OCI-LY1 (cell line): ENCODE data around the gene ALMS1.

Source experiments
- H2AFZ ChIP-seq: fragments of 200-600 bp; sonication (generic), shearing (Covaris generic); 2 replicates; pipeline ENCODE4 v1.6.0; 2014; ENCODE audit warnings: antibody characterized with exemption, mild to moderate bottlenecking, low read length
- H3F3A ChIP-seq: fragments of 200-600 bp; sonication (generic), shearing (Covaris generic); 2 replicates; pipeline ENCODE4 v1.6.0; 2014; ENCODE audit warnings: mild to moderate bottlenecking, antibody characterized with exemption, low read length, moderate library complexity; ENCODE audit not compliant: insufficient read depth
- H3K27ac ChIP-seq: fragments of 200-600 bp; sonication (generic); 2 replicates; pipeline ENCODE4 v1.5.1; 2014; ENCODE audit warnings: low read length, mixed run types, mild to moderate bottlenecking, low read depth; ENCODE audit not compliant: poor library complexity, severe bottlenecking
- H3K27me3 ChIP-seq: fragments of 200-600 bp; sonication (generic); 2 replicates; pipeline ENCODE4 v1.6.0; 2014; ENCODE audit warnings: antibody characterized with exemption, mild to moderate bottlenecking, low read length, moderate library complexity; ENCODE audit not compliant: insufficient read depth
- H3K36me3 ChIP-seq: fragments of 200-600 bp; sonication (generic); 2 replicates; pipeline ENCODE4 v1.6.1; 2014; ENCODE audit warnings: mild to moderate bottlenecking, antibody characterized with exemption, low read length, moderate library complexity, mixed read lengths; ENCODE audit not compliant: insufficient read depth
- H3K4me1 ChIP-seq: fragments of 200-600 bp; sonication (generic); 2 replicates; pipeline ENCODE4 v1.5.1; 2014; ENCODE audit warnings: mild to moderate bottlenecking, low read length, moderate library complexity; ENCODE audit not compliant: insufficient read depth, severe bottlenecking
- H3K4me2 ChIP-seq: fragments of 200-600 bp; sonication (generic), shearing (Covaris generic); 2 replicates; pipeline ENCODE4 v1.6.1; 2014; ENCODE audit warnings: low read length
- H3K4me3 ChIP-seq: fragments of 200-600 bp; sonication (generic); 2 replicates; pipeline ENCODE4 v1.5.1; 2014; ENCODE audit warnings: low read length, low read depth, mild to moderate bottlenecking, mixed read lengths; ENCODE audit not compliant: poor library complexity, severe bottlenecking
- H3K79me2 ChIP-seq: fragments of 200-600 bp; shearing (Covaris generic); 2 replicates; pipeline ENCODE4 v1.6.1; 2016; ENCODE audit warnings: mixed run types, low read length, mixed read lengths; ENCODE audit not compliant: insufficient read depth
- H3K9ac ChIP-seq: fragments of 200-600 bp; sonication (generic), shearing (Covaris generic); 2 replicates; pipeline ENCODE4 v1.6.1; 2014; ENCODE audit warnings: mild to moderate bottlenecking, low read length, mixed read lengths
- H3K9me2 ChIP-seq: fragments of 200-600 bp; sonication (generic), shearing (Covaris generic); 2 replicates; pipeline ENCODE4 v1.6.1; 2014; ENCODE audit warnings: low read depth, mild to moderate bottlenecking, low read length, mixed read lengths
- H3K9me3 ChIP-seq: fragments of 200-600 bp; shearing (Covaris generic); 2 replicates; pipeline ENCODE4 v1.6.1; 2014; ENCODE audit warnings: low read length, mixed read lengths
- H4K20me1 ChIP-seq: fragments of 200-600 bp; sonication (generic), shearing (Covaris generic); 2 replicates; pipeline ENCODE4 v1.6.0; 2016; ENCODE audit warnings: mild to moderate bottlenecking, low read length; ENCODE audit not compliant: insufficient read depth
- CTCF ChIP-seq: fragments of 200-600 bp; sonication (generic), shearing (Covaris generic); IDR thresholded peaks from 2 replicates; pipeline ENCODE4 v1.5.1; 2017; ENCODE audit warnings: mild to moderate bottlenecking, antibody characterized with exemption, low read length, moderate library complexity, mixed read lengths
- EZH2 ChIP-seq: fragments of 200-600 bp; sonication (generic), shearing (Covaris generic); IDR thresholded peaks from 2 replicates; pipeline ENCODE4 v1.8.0; 2017; ENCODE audit warnings: borderline replicate concordance, mixed run types, mild to moderate bottlenecking, antibody characterized with exemption, low read length, moderate library complexity, mixed read lengths

The ALMS1 gene

GRCh38 chr2:73368781-73369180 is 16.9 kb upstream of the ALMS1 start:
- no peaks in the 10 kb centered on the region for H4K20me1 ChIP-seq
- H3F3A ChIP-seq, result no peaks in the 10 kb centered on the region

GRCh38 chr2:73370348-73370747 is 15.3 kb upstream of the ALMS1 start:
- Histone ChIP-seq H3K4me3 (no peak overlapping the region), H3K9ac (no peak overlapping the region), H2AFZ (no peak overlapping the region), H3K27me3 (no peaks in the 10 kb centered on the region; the same call in 1 of the 2 replicates), H3K9me2 (no peaks in the 10 kb centered on the region), H3K9me3 (no peaks in the 10 kb centered on the region), H3K4me1 (no peaks in the 10 kb centered on the region), H4K20me1 (no peaks in the 10 kb centered on the region), H3K36me3 (no peaks in the 10 kb centered on the region), H3F3A (no peaks in the 10 kb centered on the region), H3K4me2 (no peak overlapping the region), H3K79me2 (no peaks in the 10 kb centered on the region), H3K27ac (no peak overlapping the region)
- TF ChIP-seq EZH2 (no peak), CTCF (no peak)

More at GRCh38 chr2:73368781-73369180, 16.9 kb upstream of the ALMS1 start:
- Histone ChIP-seq H2AFZ (no peak overlapping the region), H3K9ac (no peak overlapping the region), H3K36me3 (no peaks in the 10 kb centered on the region), H3K4me2 (no peak overlapping the region), H3K9me2 (no peaks in the 10 kb centered on the region), H3K27me3 (no peaks in the 10 kb centered on the region; the same call in 1 of the 2 replicates), H3K4me1 (no peaks in the 10 kb centered on the region), H3K27ac (no peak overlapping the region), H3K9me3 (no peaks in the 10 kb centered on the region), H3K79me2 (no peaks in the 10 kb centered on the region), H3K4me3 (no peak overlapping the region)
- TF ChIP-seq CTCF (no peak), EZH2 (no peak)

- no peak overlapping the region for H3K27ac ChIP-seq
- no peaks in the 10 kb centered on the region for H3K79me2 ChIP-seq
- no peaks in the 10 kb centered on the region for H3K36me3 ChIP-seq
- no peaks in the 10 kb centered on the region for H3F3A ChIP-seq
- no peak overlapping the region for H3K4me3 ChIP-seq
- no peaks in the 10 kb centered on the region for H3K9me2 ChIP-seq
- no peak overlapping the region for H3K9ac ChIP-seq
- no peaks in the 10 kb centered on the region for H4K20me1 ChIP-seq
- no peak overlapping the region for H2AFZ ChIP-seq
- TF ChIP-seq CTCF, result no peak
- no peak for TF ChIP-seq EZH2
- H3K27me3 ChIP-seq, result no peaks in the 10 kb centered on the region; the same call in 1 of the 2 replicates
- H3K4me1 ChIP-seq, result no peaks in the 10 kb centered on the region
- H3K4me2 ChIP-seq, result no peak overlapping the region
- H3K9me3 ChIP-seq, result no peaks in the 10 kb centered on the region
These were observed 12.3 kb upstream of the ALMS1 start for GRCh38 chr2:73373344-73373743.
